Immature natural killer cell (primary cell): ENCODE measurements around the gene PCARE. TPM values are rescaled to one million over a fixed set of nuclear protein-coding genes. Genes with fewer than 3 reads are reported as not detected.

Experiments
- DNase-seq, 3 donors: peaks; one replicate each; pipeline ENCODE4 v3.0.0; 2022; ENCODE audit warnings: mixed read lengths in 1 of 3
- H3K27ac Mint-ChIP-seq, 6 donors: one replicate each; pipeline ENCODE4 v1.8.0; 2020; ENCODE audit warnings: mixed read lengths in 6 of 6, mild to moderate bottlenecking in 5 of 6, inconsistent platforms in 4 of 6, moderate library complexity in 3 of 6
- H3K27me3 Mint-ChIP-seq, 3 donors: one replicate each; pipeline ENCODE4 v1.8.0; 2020 to 2021; ENCODE audit warnings: low read depth in 3 of 3, mild to moderate bottlenecking in 3 of 3, mixed read lengths in 3 of 3, moderate library complexity in 3 of 3, inconsistent platforms in 1 of 3
- H3K36me3 Mint-ChIP-seq, 3 donors: one replicate each; pipeline ENCODE4 v1.8.0; 2020; ENCODE audit warnings: mixed read lengths in 3 of 3, inconsistent platforms in 2 of 3, mild to moderate bottlenecking in 2 of 3
- H3K4me1 Mint-ChIP-seq, 2 donors: one replicate each; pipeline ENCODE4 v1.8.0; 2020; ENCODE audit warnings: inconsistent platforms in 2 of 2, mild to moderate bottlenecking in 2 of 2, mixed read lengths in 2 of 2, moderate library complexity in 1 of 2
- H3K4me3 Mint-ChIP-seq, 5 donors: one replicate each; pipeline ENCODE4 v1.8.0; 2020; ENCODE audit warnings: mild to moderate bottlenecking in 5 of 5, mixed read lengths in 5 of 5, inconsistent platforms in 3 of 5, moderate library complexity in 3 of 5
- H3K9me3 Mint-ChIP-seq, 6 donors: one replicate each; pipeline ENCODE4 v1.8.0; 2020; ENCODE audit warnings: mild to moderate bottlenecking in 6 of 6, mixed read lengths in 6 of 6, inconsistent platforms in 4 of 6, moderate library complexity in 3 of 6
- polyA plus RNA-seq, 3 donors: library from polyadenylated mRNA; unstranded; fragments of 300-500 nt; fragmentation: Illumina TruSeq; gene quantifications; one replicate each; pipeline ENCODE4 v1.2.3, GENCODE V29; 2021

Gene PCARE
- polyA plus RNA-seq, result not detected

- H3K4me3 Mint-ChIP-seq, result no peak within 1 kb of the TSS
- no peaks in the 10 kb centered on the region for H3K9me3 Mint-ChIP-seq
- H3K4me1 Mint-ChIP-seq, result no peaks in the 10 kb centered on the region
- peaks cover 0 to 2% (median 0%) of the 10 kb centered on the region in 3 donors for H3K27me3 Mint-ChIP-seq
- no peak within 1 kb of the TSS for H3K27ac Mint-ChIP-seq
- DNase-seq, result no peak
- peaks cover 0 to 12% (median 0%) of the 10 kb centered on the region in 3 donors for H3K36me3 Mint-ChIP-seq
Observed at GRCh38 chr2:29074411-29074810, at the start of gene PCARE. Gene PCARE (minus strand): TSS chr2:29074523. CDS start chr2:29074261, 262 bp downstream.

GRCh38 chr2:29123617-29124349 lies 49.5 kb upstream of the PCARE start:
- peaks cover 30 to 49% (median 38%) of the 10 kb centered on the region in 3 donors for H3K36me3 Mint-ChIP-seq
- DNase-seq, result no peak
- H3K4me3 Mint-ChIP-seq, result peak overlapping the region in 1 of 5 donors; percentile 22
- H3K27ac Mint-ChIP-seq, result peak overlapping the region in 3 of 6 donors; percentile 17 to 57 (median 30)
- H3K27me3 Mint-ChIP-seq, result peaks cover 0 to 3% (median 0%) of the 10 kb centered on the region in 3 donors
- peaks cover 24 to 68% of the 10 kb centered on the region in 2 donors for H3K4me1 Mint-ChIP-seq
- H3K9me3 Mint-ChIP-seq, result peaks cover 0 to 16% (median 9%) of the 10 kb centered on the region in 6 donors

GRCh38 chr2:29120846-29121245 lies 46.5 kb upstream of the PCARE start:
- Mint-ChIP-seq H3K9me3 (peaks cover 0 to 16% (median 9%) of the 10 kb centered on the region in 6 donors), H3K27ac (no peak overlapping the region), H3K4me3 (no peak overlapping the region), H3K36me3 (peaks cover 26 to 38% (median 37%) of the 10 kb centered on the region in 3 donors), H3K4me1 (peaks cover 42 to 76% of the 10 kb centered on the region in 2 donors), H3K27me3 (peaks cover 3 to 7% (median 5%) of the 10 kb centered on the region in 3 donors)
- no peak for DNase-seq

GRCh38 chr2:29119211-29119610 lies 44.9 kb upstream of the PCARE start:
- peak overlapping the region in 5 of 6 donors; percentile 8 to 71 (median 28) for H3K27ac Mint-ChIP-seq
- peaks cover 45 to 78% of the 10 kb centered on the region in 2 donors for H3K4me1 Mint-ChIP-seq
- H3K4me3 Mint-ChIP-seq, result peak overlapping the region in 1 of 5 donors; percentile 13
- peaks cover 5 to 13% (median 11%) of the 10 kb centered on the region in 3 donors for H3K27me3 Mint-ChIP-seq
- H3K9me3 Mint-ChIP-seq, result peaks cover 0 to 11% (median 5%) of the 10 kb centered on the region in 6 donors
- no peak for DNase-seq
- peaks cover 12 to 23% (median 22%) of the 10 kb centered on the region in 3 donors for H3K36me3 Mint-ChIP-seq

GRCh38 chr2:29117636-29118303 lies 43.4 kb upstream of the PCARE start:
- peak overlapping the region in 3 of 5 donors; percentile 91 to 95 (median 94) for H3K4me3 Mint-ChIP-seq
- peaks cover 0 to 11% (median 8%) of the 10 kb centered on the region in 3 donors for H3K36me3 Mint-ChIP-seq
- H3K27ac Mint-ChIP-seq, result peak overlapping the region in 5 of 6 donors; percentile 71 to 91 (median 90)
- peaks cover 42 to 78% of the 10 kb centered on the region in 2 donors for H3K4me1 Mint-ChIP-seq
- no peaks in the 10 kb centered on the region for H3K9me3 Mint-ChIP-seq
- peaks cover 3 to 15% (median 14%) of the 10 kb centered on the region in 3 donors for H3K27me3 Mint-ChIP-seq
- DNase-seq, result no peak

- Mint-ChIP-seq H3K4me3 (peak overlapping the region; percentile 84 to 95 (median 91)), H3K4me1 (peaks cover 42 to 65% of the 10 kb centered on the region in 2 donors), H3K36me3 (no peaks in the 10 kb centered on the region), H3K27me3 (peaks cover 3 to 15% (median 14%) of the 10 kb centered on the region in 3 donors), H3K9me3 (no peaks in the 10 kb centered on the region), H3K27ac (peak overlapping the region; percentile 88 to 96 (median 91))
- DNase-seq, result peak; percentile 74 to 78 (median 74)
Observed at GRCh38 chr2:29115797-29116781, 41.8 kb upstream of the PCARE start.

- Mint-ChIP-seq H3K4me1 (peaks cover 40 to 55% of the 10 kb centered on the region in 2 donors), H3K27me3 (peaks cover 3 to 15% (median 14%) of the 10 kb centered on the region in 3 donors), H3K4me3 (peak within 1 kb of the TSS; percentile 92 to 97 (median 95)), H3K36me3 (no peaks in the 10 kb centered on the region), H3K9me3 (no peaks in the 10 kb centered on the region), H3K27ac (peak within 1 kb of the TSS; percentile 95 to 97 (median 96))
- peak; percentile 85 to 88 (median 87) for DNase-seq
Observed at GRCh38 chr2:29114946-29115609, 40.8 kb upstream of the PCARE start, which contains the start of gene CLIP4. Gene CLIP4 (plus strand): TSS chr2:29115415. CDS start chr2:29121389, 5,974 bp downstream.

- Mint-ChIP-seq H3K4me3 (peak overlapping the region; percentile 92 to 97 (median 94)), H3K27ac (peak overlapping the region; percentile 93 to 97 (median 95)), H3K27me3 (peaks cover 4 to 16% (median 14%) of the 10 kb centered on the region in 3 donors), H3K4me1 (peaks cover 37 to 50% of the 10 kb centered on the region in 2 donors), H3K36me3 (no peaks in the 10 kb centered on the region), H3K9me3 (no peaks in the 10 kb centered on the region)
- DNase-seq, result no peak
Observed at GRCh38 chr2:29114586-29114945, 40.2 kb upstream of the PCARE start.

- H3K4me1 Mint-ChIP-seq, result peaks cover 30 to 43% of the 10 kb centered on the region in 2 donors
Observed at GRCh38 chr2:29113891-29114321, 39.6 kb upstream of the PCARE start.

GRCh38 chr2:29113027-29113686 lies 38.8 kb upstream of the PCARE start:
- no peak for DNase-seq
- Mint-ChIP-seq H3K9me3 (no peaks in the 10 kb centered on the region), H3K4me3 (peak overlapping the region in 4 of 5 donors; percentile 87 to 96 (median 92)), H3K4me1 (peaks cover 26 to 38% of the 10 kb centered on the region in 2 donors), H3K27me3 (peaks cover 5 to 22% (median 16%) of the 10 kb centered on the region in 3 donors), H3K36me3 (no peaks in the 10 kb centered on the region), H3K27ac (peak overlapping the region in 5 of 6 donors; percentile 80 to 97 (median 95))

More at GRCh38 chr2:29113891-29114321, 39.6 kb upstream of the PCARE start:
- peaks cover 5 to 17% (median 14%) of the 10 kb centered on the region in 3 donors for H3K27me3 Mint-ChIP-seq
- H3K27ac Mint-ChIP-seq, result peak overlapping the region; percentile 93 to 97 (median 95)
- H3K4me3 Mint-ChIP-seq, result peak overlapping the region; percentile 92 to 97 (median 94)
- DNase-seq, result no peak
- no peaks in the 10 kb centered on the region for H3K36me3 Mint-ChIP-seq
- no peaks in the 10 kb centered on the region for H3K9me3 Mint-ChIP-seq

- no peaks in the 10 kb centered on the region for H3K36me3 Mint-ChIP-seq
- H3K27me3 Mint-ChIP-seq, result peaks cover 5 to 22% (median 19%) of the 10 kb centered on the region in 3 donors
- no peaks in the 10 kb centered on the region for H3K9me3 Mint-ChIP-seq
- DNase-seq, result no peak
- H3K27ac Mint-ChIP-seq, result no peak overlapping the region
- H3K4me3 Mint-ChIP-seq, result no peak overlapping the region
- H3K4me1 Mint-ChIP-seq, result peaks cover 20 to 30% of the 10 kb centered on the region in 2 donors
Observed at GRCh38 chr2:29112379-29112778, 38.1 kb upstream of the PCARE start.
